SH-SY5Y (cell line): ENCODE results near the gene TEKT3.

ENCODE experiments used
- GATA2 ChIP-seq: IDR thresholded peaks from 2 replicates; pipeline ENCODE4 v1.6.1; 2011; ENCODE audit warnings: mild to moderate bottlenecking, low read depth, low read length
- GATA3 ChIP-seq: IDR thresholded peaks from 2 replicates; pipeline ENCODE4 v1.6.1; 2011; ENCODE audit warnings: low read depth, mild to moderate bottlenecking, low read length, moderate library complexity

TEKT3 gene

DNA sequence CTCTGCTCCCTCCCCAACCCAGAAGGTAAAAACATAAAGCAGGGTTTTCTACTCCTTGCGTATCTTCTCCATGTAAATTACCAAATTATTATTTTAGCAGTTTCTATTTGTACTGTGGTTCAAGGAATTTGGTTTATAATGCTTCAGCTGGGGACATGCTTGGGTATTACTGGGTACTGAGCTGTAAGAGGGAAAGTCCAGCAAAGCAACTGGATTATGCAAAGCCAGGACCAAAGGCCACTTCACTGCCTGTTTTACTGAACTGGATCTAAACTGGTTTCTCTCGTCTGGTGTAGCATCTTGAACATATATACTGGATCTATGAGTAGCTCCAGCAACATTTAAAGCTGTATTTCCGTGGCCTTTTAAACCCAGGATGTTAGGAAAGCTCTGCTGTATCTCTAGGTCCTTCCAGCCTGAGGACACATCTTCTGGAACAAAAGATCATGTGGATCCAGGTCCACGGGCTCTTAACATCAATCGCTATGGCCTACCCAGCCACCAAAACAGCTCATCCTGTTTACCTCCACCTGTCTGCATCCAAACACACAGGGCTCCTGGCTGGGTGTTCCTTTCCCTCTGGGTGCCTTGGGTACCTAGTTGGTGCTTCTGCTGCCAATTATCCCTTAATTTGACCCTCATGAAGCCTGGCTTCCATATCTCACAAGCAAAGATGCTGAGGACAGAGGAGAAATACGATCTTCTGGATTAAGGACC is 83.4 kb downstream of the TEKT3 start:
- TF ChIP-seq GATA2 (no peak), GATA3 (no peak)

GRCh38 chr17:15257258-15257788 is 84.1 kb downstream of the TEKT3 start:
- no peak for TF ChIP-seq GATA2
- no peak for TF ChIP-seq GATA3

DNA sequence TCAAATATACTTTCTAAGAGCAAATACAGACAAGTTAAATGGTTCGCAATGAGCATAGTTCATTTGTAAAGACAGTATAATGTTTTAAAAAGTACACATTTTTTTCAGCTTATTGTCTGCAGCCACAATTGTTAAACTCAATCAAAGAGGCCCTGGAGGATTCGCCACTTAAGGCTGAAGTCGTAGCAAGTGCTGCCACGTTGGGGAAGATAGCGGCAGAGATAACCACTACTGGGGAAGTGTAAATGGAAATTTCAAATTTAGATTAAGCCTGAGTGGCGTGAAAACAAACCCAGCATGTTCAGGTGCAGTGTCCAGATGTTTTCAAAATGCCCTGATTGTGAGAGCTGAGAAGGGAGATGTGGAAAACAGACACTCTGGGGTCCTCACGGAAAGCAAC is 84.7 kb downstream of the TEKT3 start:
- TF ChIP-seq GATA3 (no peak), GATA2 (peak; percentile 49; the same call in 1 of the 2 replicates)

- TF ChIP-seq GATA2 (no peak), GATA3 (no peak)
Observed at GRCh38 chr17:15255713-15256454, 85.5 kb downstream of the TEKT3 start.
